Right renal pelvis (tissue), 4 donors: ENCODE results near the gene NFATC2. TPM values are rescaled to one million over a fixed set of nuclear protein-coding genes. Genes with fewer than 3 reads are reported as not detected.

ENCODE experiments used
- DNase-seq, 4 donors: peaks; one replicate each; pipeline ENCODE4 v3.0.0-alpha.2; 2013; ENCODE audit warnings: low read depth in 4 of 4, low spot score in 3 of 4, missing footprints in 1 of 4
- polyA plus RNA-seq, 4 donors: library from polyadenylated mRNA; unstranded; fragments of 120-200 nt; gene quantifications; one replicate each; pipeline ENCODE4 v1.2.1, GENCODE V29; 2013; ENCODE audit not compliant: insufficient read length in 4 of 4

Gene NFATC2
- polyA plus RNA-seq: 1 to 10 TPM; 1.7 to 2.7 (median 1.7) TPM

GRCh38 chr20:51542571-51543421 is at the start of gene NFATC2:
Gene NFATC2 (minus strand): TSS chr20:51542719. CDS start chr20:51542499, 220 bp downstream.
- no peak for DNase-seq

- DNase-seq: no peak
These were observed 49.4 kb upstream of the NFATC2 start for GRCh38 chr20:51591871-51592270.

- DNase-seq: no peak
These were observed 46.2 kb upstream of the NFATC2 start for GRCh38 chr20:51588762-51589161.

- no peak for DNase-seq
These were observed 44.6 kb upstream of the NFATC2 start for GRCh38 chr20:51587145-51587544.

- no peak for DNase-seq
These were observed 43.5 kb upstream of the NFATC2 start for GRCh38 chr20:51586005-51586440.

GRCh38 chr20:51585148-51585547 is 42.6 kb upstream of the NFATC2 start:
- DNase-seq: no peak

- DNase-seq: no peak
These were observed 42.2 kb upstream of the NFATC2 start for GRCh38 chr20:51584737-51585136.

GRCh38 chr20:51584116-51584515 is 41.6 kb upstream of the NFATC2 start:
- DNase-seq: no peak

GRCh38 chr20:51583499-51583898 is 41.0 kb upstream of the NFATC2 start:
- no peak for DNase-seq

- no peak for DNase-seq
These were observed 40.6 kb upstream of the NFATC2 start for GRCh38 chr20:51583073-51583472.

- no peak for DNase-seq
These were observed 39.1 kb upstream of the NFATC2 start for GRCh38 chr20:51581571-51581970.

- DNase-seq: no peak
These were observed 36.6 kb upstream of the NFATC2 start for GRCh38 chr20:51579137-51579536.

- DNase-seq: no peak
These were observed 35.6 kb upstream of the NFATC2 start for GRCh38 chr20:51578145-51578459.

GRCh38 chr20:51577432-51578144 is 35.1 kb upstream of the NFATC2 start:
- DNase-seq: no peak

GRCh38 chr20:51575486-51575885 is 33.0 kb upstream of the NFATC2 start:
- DNase-seq: no peak

GRCh38 chr20:51574248-51575033 is 31.9 kb upstream of the NFATC2 start:
- DNase-seq: no peak

- DNase-seq: no peak
These were observed 31.2 kb upstream of the NFATC2 start for GRCh38 chr20:51573576-51574243.

- no peak for DNase-seq
These were observed 28.9 kb upstream of the NFATC2 start for GRCh38 chr20:51571460-51571794.

- DNase-seq: no peak
These were observed 28.4 kb upstream of the NFATC2 start for GRCh38 chr20:51570739-51571459.
